Measurements from ENCODE around the gene FAM20A.
"Not testable (repeated sequence)": the region's sequence is repeated elsewhere in the genome, so short reads cannot be mapped to it uniquely, and the experiment has no call there.

FAM20A gene

GRCh38 chr17:68587847-68588246 is 13.3 kb downstream of the FAM20A start:
- DNase-seq = no peak

GRCh38 chr17:68587026-68587425 is 14.1 kb downstream of the FAM20A start:
- no peak for DNase-seq

GRCh38 chr17:68585643-68586042 is 15.5 kb downstream of the FAM20A start:
- no peak for DNase-seq

GRCh38 chr17:68584581-68585303 is 16.4 kb downstream of the FAM20A start:
- no peak for DNase-seq

GRCh38 chr17:68582867-68583266 is 18.3 kb downstream of the FAM20A start:
- DNase-seq = not testable (repeated sequence)

- no peak for DNase-seq
Observed at GRCh38 chr17:68581863-68582645, 19.1 kb downstream of the FAM20A start.

GRCh38 chr17:68580236-68580770 is 20.9 kb downstream of the FAM20A start:
- DNase-seq = no peak

- DNase-seq = no peak
Observed at GRCh38 chr17:68579194-68579927, 21.8 kb downstream of the FAM20A start.

- no peak for DNase-seq
Observed at GRCh38 chr17:68578236-68578635, 22.9 kb downstream of the FAM20A start.

- no peak for DNase-seq
Observed at GRCh38 chr17:68577497-68577821, 23.7 kb downstream of the FAM20A start.

- DNase-seq = no peak
Observed at GRCh38 chr17:68576811-68577496, 24.2 kb downstream of the FAM20A start.

- no peak for DNase-seq
Observed at GRCh38 chr17:68576137-68576536, 25.0 kb downstream of the FAM20A start.

- no peak for DNase-seq
Observed at GRCh38 chr17:68573338-68573737, 27.8 kb downstream of the FAM20A start.

GRCh38 chr17:68572138-68572842 is 28.9 kb downstream of the FAM20A start:
- no peak for DNase-seq

GRCh38 chr17:68570526-68570925 is 30.6 kb downstream of the FAM20A start:
- DNase-seq = no peak

GRCh38 chr17:68569346-68569745 is 31.8 kb downstream of the FAM20A start:
- no peak for DNase-seq

- no peak for DNase-seq
Observed at GRCh38 chr17:68568581-68568980, 32.6 kb downstream of the FAM20A start.

- DNase-seq = no peak
Observed at GRCh38 chr17:68567581-68567980, 33.6 kb downstream of the FAM20A start.

- no peak for DNase-seq
Observed at GRCh38 chr17:68567035-68567434, 34.1 kb downstream of the FAM20A start.

- no peak for DNase-seq
Observed at GRCh38 chr17:68566442-68566738, 34.8 kb downstream of the FAM20A start.

GRCh38 chr17:68565661-68566441 is 35.3 kb downstream of the FAM20A start:
- DNase-seq = no peak
